Measurements from ENCODE around the gene CHCHD3.

The CHCHD3 gene

DNA sequence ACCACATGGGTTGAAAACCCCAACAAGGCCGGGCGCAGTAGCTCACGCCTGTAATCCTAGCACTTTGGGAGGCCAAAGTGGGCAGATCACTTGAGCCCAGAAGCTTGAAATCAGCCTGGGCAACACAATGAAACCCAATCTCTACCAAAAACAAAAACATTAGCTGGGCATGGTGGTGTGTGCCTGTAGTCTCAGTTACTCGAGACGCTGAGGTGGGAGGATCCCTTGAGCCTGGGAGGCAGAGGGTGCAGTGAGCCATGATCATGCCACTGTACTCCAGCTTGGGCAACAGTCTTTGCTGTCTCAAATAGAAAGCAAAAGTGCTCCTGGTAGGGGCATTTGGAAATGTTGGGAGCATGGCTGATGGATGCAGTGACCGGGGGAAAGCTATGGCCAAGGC is 296.0 kb downstream of the CHCHD3 start:
- TF ChIP-seq, protein P1, sequence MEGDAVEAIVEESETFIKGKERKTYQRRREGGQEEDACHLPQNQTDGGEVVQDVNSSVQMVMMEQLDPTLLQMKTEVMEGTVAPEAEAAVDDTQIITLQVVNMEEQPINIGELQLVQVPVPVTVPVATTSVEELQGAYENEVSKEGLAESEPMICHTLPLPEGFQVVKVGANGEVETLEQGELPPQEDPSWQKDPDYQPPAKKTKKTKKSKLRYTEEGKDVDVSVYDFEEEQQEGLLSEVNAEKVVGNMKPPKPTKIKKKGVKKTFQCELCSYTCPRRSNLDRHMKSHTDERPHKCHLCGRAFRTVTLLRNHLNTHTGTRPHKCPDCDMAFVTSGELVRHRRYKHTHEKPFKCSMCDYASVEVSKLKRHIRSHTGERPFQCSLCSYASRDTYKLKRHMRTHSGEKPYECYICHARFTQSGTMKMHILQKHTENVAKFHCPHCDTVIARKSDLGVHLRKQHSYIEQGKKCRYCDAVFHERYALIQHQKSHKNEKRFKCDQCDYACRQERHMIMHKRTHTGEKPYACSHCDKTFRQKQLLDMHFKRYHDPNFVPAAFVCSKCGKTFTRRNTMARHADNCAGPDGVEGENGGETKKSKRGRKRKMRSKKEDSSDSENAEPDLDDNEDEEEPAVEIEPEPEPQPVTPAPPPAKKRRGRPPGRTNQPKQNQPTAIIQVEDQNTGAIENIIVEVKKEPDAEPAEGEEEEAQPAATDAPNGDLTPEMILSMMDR (IDR thresholded peaks at IDR 0.05; ENCODE audit: control insufficient read depth, extremely low read depth, insufficient read depth) = no peak
- H3K4me3 ChIP-seq (ENCODE audit: low read depth, low read length) = no peak overlapping the region
- no peak for DNase-seq (ENCODE audit: low read depth)

DNA sequence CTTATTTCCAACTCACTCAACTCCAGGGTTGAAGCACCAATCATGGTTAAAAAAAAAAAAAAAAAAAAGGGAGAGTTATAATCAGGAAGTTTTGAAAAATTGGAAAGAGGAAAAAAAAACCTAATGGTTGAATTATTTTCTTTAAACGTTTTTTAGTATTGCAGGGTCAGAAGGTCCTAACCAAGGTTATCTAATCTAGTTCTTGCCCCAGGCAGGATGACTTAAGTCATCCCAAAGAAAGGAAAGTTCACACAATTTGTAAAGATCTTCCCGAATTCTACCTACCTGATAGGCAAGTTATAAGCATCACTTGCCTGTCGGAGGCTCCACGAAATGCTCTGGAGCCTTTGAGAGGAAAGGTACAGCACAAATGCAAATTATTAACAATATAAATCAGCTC is 297.5 kb downstream of the CHCHD3 start:
- TF ChIP-seq, protein P1 (IDR thresholded peaks at IDR 0.05; ENCODE audit: control insufficient read depth, extremely low read depth, insufficient read depth) = no peak
- H3K4me3 ChIP-seq (ENCODE audit: low read depth, low read length) = no peak overlapping the region
- no peak for DNase-seq (ENCODE audit: low read depth)

DNA sequence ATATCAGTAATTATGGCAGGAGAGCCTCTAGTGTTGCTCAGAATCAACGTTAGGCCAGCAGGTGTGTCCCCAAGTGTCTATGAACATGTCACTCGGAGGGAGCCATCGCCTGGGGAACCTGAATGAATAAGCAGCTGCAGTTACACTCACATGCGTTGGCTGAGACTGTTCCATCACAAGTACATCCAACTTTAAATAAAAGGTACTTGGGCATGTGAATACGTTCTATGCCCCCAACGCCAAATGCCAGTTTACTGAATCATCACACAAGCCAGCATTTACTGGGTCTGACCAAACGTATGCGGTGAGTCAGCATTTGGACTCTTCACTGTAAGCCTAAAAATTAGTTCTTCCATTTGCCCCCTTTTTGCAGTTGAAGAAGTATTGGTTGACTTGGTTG is 298.1 kb downstream of the CHCHD3 start:
- TF ChIP-seq, protein P1 (IDR thresholded peaks at IDR 0.05; ENCODE audit: control insufficient read depth, extremely low read depth, insufficient read depth) = no peak
- DNase-seq (ENCODE audit: low read depth) = no peak
- no peak overlapping the region for H3K4me3 ChIP-seq (ENCODE audit: low read depth, low read length)

DNA sequence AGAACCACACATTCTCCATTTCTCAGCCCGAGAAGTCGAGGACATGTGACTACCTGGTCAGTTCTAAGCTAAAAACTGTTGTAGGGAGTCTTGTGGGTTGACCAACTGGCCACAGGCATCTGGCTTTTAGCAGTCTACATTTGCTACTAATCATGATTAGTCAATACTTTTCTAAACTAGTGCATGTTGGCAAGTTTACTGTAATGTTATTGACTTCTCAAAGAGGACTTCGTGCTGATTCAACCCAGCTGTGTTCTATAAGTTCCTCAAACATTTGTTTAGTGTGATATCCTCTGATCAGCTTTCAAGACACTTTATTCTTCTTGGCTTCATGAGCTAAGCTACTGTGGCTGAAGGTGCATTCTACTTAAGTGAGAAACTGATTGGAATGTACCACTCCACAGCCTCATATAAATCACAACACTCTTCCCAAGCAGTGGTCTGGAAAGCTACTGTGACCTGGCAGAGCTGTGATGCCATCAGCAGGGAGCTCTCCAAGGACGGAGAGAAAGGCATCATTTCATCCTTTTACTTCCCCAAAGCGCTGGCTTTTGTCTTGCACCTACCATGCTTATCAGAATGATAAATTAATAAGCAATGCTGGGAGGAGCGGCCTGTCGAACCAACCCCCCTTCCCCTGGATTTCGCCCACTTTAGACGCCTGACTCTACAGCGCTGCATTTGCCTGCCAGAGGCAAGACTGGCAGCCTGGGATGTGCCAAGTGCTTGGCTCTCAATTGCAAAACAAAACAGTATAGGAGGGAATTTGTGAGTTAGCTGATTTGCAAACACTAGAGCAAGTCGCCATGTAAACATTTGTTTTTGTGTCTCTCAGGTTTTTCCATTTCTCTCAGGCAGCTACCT is 298.9 kb downstream of the CHCHD3 start:
- DNase-seq (ENCODE audit: low read depth) = peak; percentile 7
- H3K4me3 ChIP-seq (ENCODE audit: low read depth, low read length) = no peak overlapping the region
- TF ChIP-seq, protein P1 (IDR thresholded peaks at IDR 0.05; ENCODE audit: control insufficient read depth, extremely low read depth, insufficient read depth) = no peak

DNA sequence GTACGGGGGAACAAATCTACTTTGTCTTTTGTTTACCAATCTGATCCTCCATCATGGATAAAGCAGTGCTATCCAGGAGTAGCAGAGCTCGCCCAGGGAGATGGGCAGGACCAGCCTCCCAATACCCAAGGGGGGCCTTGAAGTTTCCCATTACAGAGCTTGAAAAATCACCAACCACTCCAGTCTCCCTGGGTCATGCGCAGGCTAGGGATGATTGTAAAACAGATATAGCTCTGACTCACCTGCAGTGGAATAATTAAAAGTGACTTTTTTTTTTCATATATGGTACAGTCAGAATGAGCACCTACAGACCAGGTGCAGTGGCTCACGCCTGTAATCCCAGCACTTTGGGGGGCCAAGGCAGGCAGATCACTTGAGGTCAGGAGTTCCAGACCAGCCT is 301.1 kb downstream of the CHCHD3 start:
- no peak for DNase-seq (ENCODE audit: low read depth)
- TF ChIP-seq, protein P1 (IDR thresholded peaks at IDR 0.05; ENCODE audit: control insufficient read depth, extremely low read depth, insufficient read depth) = no peak
- no peak overlapping the region for H3K4me3 ChIP-seq (ENCODE audit: low read depth, low read length)

DNA sequence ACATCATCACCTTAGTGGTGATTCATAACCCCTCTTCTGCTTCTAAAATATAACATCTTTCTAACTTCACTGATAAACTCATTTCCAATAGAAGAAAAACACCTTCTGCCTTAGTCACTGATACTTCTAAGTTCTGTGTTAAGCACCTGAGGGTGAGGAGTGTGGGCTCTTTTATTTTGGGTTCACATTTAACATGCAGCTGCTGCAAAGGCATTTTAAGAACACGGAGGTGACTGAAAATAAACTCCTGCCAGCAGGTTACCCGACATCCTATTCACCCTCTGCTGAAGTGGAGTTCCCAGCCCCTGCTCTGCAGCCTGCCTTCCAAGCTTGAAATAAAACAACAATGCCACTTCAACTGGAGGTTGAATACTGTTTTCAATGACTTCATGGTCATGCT is 302.7 kb downstream of the CHCHD3 start:
- no peak overlapping the region for H3K4me3 ChIP-seq (ENCODE audit: low read depth, low read length)
- no peak for DNase-seq (ENCODE audit: low read depth)
- TF ChIP-seq, protein P1 (IDR thresholded peaks at IDR 0.05; ENCODE audit: control insufficient read depth, extremely low read depth, insufficient read depth) = no peak

DNA sequence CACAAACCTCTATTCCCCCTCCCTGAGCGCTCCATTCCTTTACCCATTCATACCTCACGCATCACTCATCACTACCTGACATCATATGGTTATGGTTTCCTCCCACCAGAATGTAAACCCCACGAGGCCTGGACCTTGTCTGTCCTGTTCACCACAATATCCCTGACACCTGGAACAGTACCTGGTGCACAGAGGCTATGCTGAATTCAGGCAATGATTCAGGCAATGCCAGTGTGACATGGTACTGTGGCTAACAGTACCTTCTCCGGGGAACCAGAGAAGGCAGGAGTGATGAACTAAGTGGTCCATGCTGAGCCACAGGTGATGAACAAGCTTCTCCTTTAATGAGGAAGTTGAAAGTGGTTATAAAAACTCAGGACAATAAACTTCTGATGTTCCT is 303.1 kb downstream of the CHCHD3 start:
- TF ChIP-seq, protein P1 (IDR thresholded peaks at IDR 0.05; ENCODE audit: control insufficient read depth, extremely low read depth, insufficient read depth) = no peak
- no peak overlapping the region for H3K4me3 ChIP-seq (ENCODE audit: low read depth, low read length)
- DNase-seq (ENCODE audit: low read depth) = no peak

Measured in LNCaP clone FGC (cell line).